H9 (cell line): ENCODE measurements around the gene CILP2. TPM values are rescaled to one million over a fixed set of nuclear protein-coding genes. Genes with fewer than 3 reads are reported as not detected.
A peak's percentile ranks its signal among the peaks of the same experiment; 100 is the strongest.

Source experiments
- DNase-seq: peaks from one replicate; pipeline ENCODE4 v3.0.0-alpha.2; 2017
- H2AFZ ChIP-seq: one replicate; pipeline ENCODE4 v1.6.1; 2013; ENCODE audit warnings: mild to moderate bottlenecking, low read length, control low read depth, moderate library complexity
- H2AK5ac ChIP-seq: 2 replicates; pipeline ENCODE4 v1.6.1; 2013; ENCODE audit warnings: low read length, control low read depth, mixed read lengths; ENCODE audit not compliant: insufficient read length
- H2BK120ac ChIP-seq: one replicate; pipeline ENCODE4 v1.6.1; 2013; ENCODE audit warnings: low read depth, mild to moderate bottlenecking, low read length, control low read depth, inconsistent platforms; ENCODE audit not compliant: poor library complexity, severe bottlenecking
- H2BK12ac ChIP-seq: 2 replicates; pipeline ENCODE4 v1.6.1; 2013; ENCODE audit warnings: low read length, control low read depth, mixed read lengths, low read depth; ENCODE audit not compliant: insufficient read length
- H2BK15ac ChIP-seq: 2 replicates; pipeline ENCODE4 v1.6.1; 2013; ENCODE audit warnings: low read depth, low read length, control low read depth
- H2BK20ac ChIP-seq: one replicate; pipeline ENCODE4 v1.6.1; 2013; ENCODE audit warnings: low read depth, mild to moderate bottlenecking, low read length, control low read depth, inconsistent platforms; ENCODE audit not compliant: poor library complexity, severe bottlenecking
- H2BK5ac ChIP-seq: 2 replicates; pipeline ENCODE4 v1.6.1; 2013; ENCODE audit warnings: low read length, control low read depth, mixed read lengths; ENCODE audit not compliant: insufficient read length
- H3K14ac ChIP-seq: 2 replicates; pipeline ENCODE4 v1.6.1; 2013; ENCODE audit warnings: low read length, control low read depth; ENCODE audit not compliant: insufficient read depth
- H3K18ac ChIP-seq: 2 replicates; pipeline ENCODE4 v1.6.1; 2013; ENCODE audit warnings: low read depth, mild to moderate bottlenecking, mixed read lengths, low read length, control low read depth; ENCODE audit not compliant: insufficient read length
- H3K23ac ChIP-seq: 2 replicates; pipeline ENCODE4 v1.6.1; 2013; ENCODE audit warnings: low read length, control low read depth, mixed read lengths, low read depth; ENCODE audit not compliant: insufficient read length
- H3K23me2 ChIP-seq: 2 replicates; pipeline ENCODE4 v1.6.1; 2013; ENCODE audit warnings: low read depth, mild to moderate bottlenecking, mixed read lengths, low read length, control low read depth; ENCODE audit not compliant: insufficient read length, poor library complexity, severe bottlenecking
- H3K27ac ChIP-seq: 2 replicates; pipeline ENCODE4 v1.5.1; 2013; ENCODE audit warnings: low read length, control low read depth, mixed read lengths, low read depth; ENCODE audit not compliant: insufficient read length
- H3K27me3 ChIP-seq: 2 replicates; pipeline ENCODE4 v1.6.1; 2013; ENCODE audit warnings: low read length, control low read depth, inconsistent platforms; ENCODE audit not compliant: insufficient read depth
- H3K4ac ChIP-seq: 2 replicates; pipeline ENCODE4 v1.6.1; 2013; ENCODE audit warnings: low read depth, mild to moderate bottlenecking, control low read depth, inconsistent platforms, low read length, moderate library complexity
- H3K4me1 ChIP-seq: 2 replicates; pipeline ENCODE4 v1.6.1; 2013; ENCODE audit warnings: low read length, control low read depth, inconsistent platforms; ENCODE audit not compliant: insufficient read depth
- H3K4me2 ChIP-seq: 2 replicates; pipeline ENCODE4 v1.6.1; 2013; ENCODE audit warnings: low read length, control low read depth, mixed read lengths; ENCODE audit not compliant: insufficient read length, insufficient read depth
- H3K56ac ChIP-seq: 2 replicates; pipeline ENCODE4 v1.6.1; 2013; ENCODE audit warnings: low read depth, mild to moderate bottlenecking, mixed read lengths, low read length, control low read depth; ENCODE audit not compliant: insufficient read length
- H3K79me1 ChIP-seq: 2 replicates; pipeline ENCODE4 v1.6.1; 2013; ENCODE audit warnings: low read depth, mild to moderate bottlenecking, moderate library complexity, low read length, control low read depth, inconsistent platforms; ENCODE audit not compliant: insufficient read depth, poor library complexity, severe bottlenecking
- H3K79me2 ChIP-seq: 2 replicates; pipeline ENCODE4 v1.6.1; 2013; ENCODE audit warnings: low read length, control low read depth, inconsistent platforms; ENCODE audit not compliant: insufficient read depth
- H3K9ac ChIP-seq: 2 replicates; pipeline ENCODE4 v1.6.1; 2013; ENCODE audit warnings: low read length, control low read depth, mixed read lengths; ENCODE audit not compliant: insufficient read length; ENCODE audit errors: extremely low read depth
- H3K9me3 ChIP-seq: one replicate; pipeline ENCODE4 v1.6.1; 2013; ENCODE audit warnings: low read depth, low read length, inconsistent platforms; ENCODE audit not compliant: control insufficient read depth
- H3T11ph ChIP-seq: one replicate; pipeline ENCODE4 v1.6.1; 2013; ENCODE audit warnings: mild to moderate bottlenecking, low read length, control low read depth, inconsistent platforms
- H4K20me1 ChIP-seq: one replicate; pipeline ENCODE4 v1.6.1; 2013; ENCODE audit not compliant: control insufficient read depth, insufficient read length, insufficient read depth
- H4K5ac ChIP-seq: 2 replicates; pipeline ENCODE4 v1.6.1; 2013; ENCODE audit warnings: low read depth, mild to moderate bottlenecking, mixed read lengths, low read length, control low read depth; ENCODE audit not compliant: insufficient read length
- H4K8ac ChIP-seq: replicated peaks from 2 replicates; pipeline ENCODE4 v1.6.1; 2013; ENCODE audit warnings: low read length, control low read depth, mixed read lengths, low read depth; ENCODE audit not compliant: insufficient read length
- H4K91ac ChIP-seq: 2 replicates; pipeline ENCODE4 v1.6.1; 2013; ENCODE audit warnings: low read depth, mild to moderate bottlenecking, moderate library complexity, mixed read lengths, low read length, control low read depth; ENCODE audit not compliant: insufficient read length
- H3K27ac Mint-ChIP-seq, 3 experiments: 2 replicates in 2 of 3; 3 replicates in 1 of 3; pipeline ENCODE4 v1.8.0; 2020 to 2021; ENCODE audit warnings: mixed read lengths in 3 of 3, mild to moderate bottlenecking in 1 of 3, moderate library complexity in 1 of 3
- H3K27me3 Mint-ChIP-seq: 2 replicates; pipeline ENCODE4 v1.8.0; 2021; ENCODE audit warnings: low read depth, mild to moderate bottlenecking, moderate library complexity, mixed read lengths
- H3K36me3 Mint-ChIP-seq, 3 experiments: 2 replicates in 2 of 3; 3 replicates in 1 of 3; pipeline ENCODE4 v1.8.0; 2020 to 2021; ENCODE audit warnings: low read depth in 3 of 3, mixed read lengths in 3 of 3; ENCODE audit not compliant: insufficient read depth in 1 of 3
- H3K4me1 Mint-ChIP-seq, 2 experiments: 2 replicates each; pipeline ENCODE4 v1.8.0; 2020; ENCODE audit warnings: mixed read lengths in 2 of 2
- H3K4me3 Mint-ChIP-seq, 2 experiments: 2 replicates in 1 of 2; 3 replicates in 1 of 2; pipeline ENCODE4 v1.8.0; 2020 to 2021; ENCODE audit warnings: mild to moderate bottlenecking in 2 of 2, mixed read lengths in 2 of 2, moderate library complexity in 1 of 2
- H3K9me3 Mint-ChIP-seq, 2 experiments: 2 replicates in 1 of 2; 3 replicates in 1 of 2; pipeline ENCODE4 v1.8.0; 2020; ENCODE audit warnings: mild to moderate bottlenecking in 2 of 2, mixed read lengths in 2 of 2, moderate library complexity in 1 of 2
- WGBS: extraction: QIAGEN DNeasy Blood & Tissue Kit; methylation state at CpG from one replicate; pipeline ENCODE4 v1.1.7; 2013; ENCODE audit warnings: missing lambda C conversion rate, low lambda C conversion rate, mixed read lengths; ENCODE audit not compliant: insufficient read length; ENCODE audit errors: extremely low coverage; 5-methylcytosine and 5-hydroxymethylcytosine counted together
- total RNA-seq: library from RNA; stranded (reverse); gene quantifications from 2 replicates; pipeline ENCODE4 v1.2.1, GENCODE V29; 2021
- TF ChIP-seq, protein P1 (sequence below): fragments of 200-600 bp; sonication (generic); conservative IDR thresholded peaks from 3 replicates; pipeline ENCODE4 v1.8.0; 2021; ENCODE audit warnings: antibody characterized with exemption, mild to moderate bottlenecking

CILP2 gene
- total RNA-seq, 1 experiment from 2014 or later: 6.4 TPM

DNA sequence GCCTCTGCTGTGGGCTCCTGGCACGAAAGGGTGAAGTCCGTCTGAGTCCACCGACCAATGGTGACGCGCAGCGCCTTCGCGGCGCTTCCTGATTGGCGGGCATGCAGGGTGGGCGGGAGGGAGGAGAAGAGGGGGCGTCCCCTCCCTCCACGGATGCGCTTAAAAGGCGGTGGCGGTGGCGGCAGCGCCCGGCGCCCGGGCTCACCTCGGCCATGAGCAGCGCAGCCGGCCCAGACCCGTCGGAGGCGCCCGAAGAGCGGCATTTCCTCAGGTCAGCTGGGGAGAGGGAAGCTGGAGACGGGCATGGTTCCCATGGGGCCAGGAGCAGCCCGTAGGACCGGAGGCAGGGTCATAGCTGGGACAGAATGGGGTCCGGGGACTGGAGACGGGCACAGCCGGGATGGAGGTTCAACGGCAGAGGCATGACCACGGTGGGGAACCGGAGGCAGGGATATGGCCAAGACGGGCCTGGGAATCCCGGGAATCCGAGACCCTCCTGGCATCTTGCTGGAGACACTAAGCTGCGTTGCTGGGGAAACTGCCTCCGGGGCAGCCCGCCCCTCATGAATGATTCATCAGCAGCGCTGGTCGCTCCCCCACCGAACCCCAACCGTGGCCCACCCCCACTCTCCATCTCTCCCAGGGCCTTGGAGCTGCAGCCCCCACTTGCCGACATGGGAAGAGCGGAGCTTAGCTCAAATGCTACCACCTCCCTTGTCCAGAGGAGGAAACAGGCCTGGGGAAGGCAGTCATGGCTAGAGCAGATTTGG is 9.2 kb upstream of the CILP2 start, which contains the start of gene YJEFN3:
Gene YJEFN3 (plus strand): TSS at position 191 of the 770 bp plus-strand sequence. CDS start 22 bp downstream, at position 213.
- peak; percentile 91 for DNase-seq
- H2AFZ ChIP-seq: no peak within 1 kb of the TSS
- H2AK5ac ChIP-seq: no peak within 1 kb of the TSS
- no peak within 1 kb of the TSS for H4K8ac ChIP-seq
- no peaks in the 10 kb centered on the region for H3K79me2 ChIP-seq
- no peak within 1 kb of the TSS for H3K4me2 ChIP-seq
- no peak within 1 kb of the TSS for H4K91ac ChIP-seq
- no peak within 1 kb of the TSS for H2BK15ac ChIP-seq
- no peak within 1 kb of the TSS for H3K9ac ChIP-seq
- H3K14ac ChIP-seq: no peak within 1 kb of the TSS
- peak within 1 kb of the TSS in 2 of 3 experiments; percentile 73 to 80; a peak in 4 of 7 replicates for H3K27ac Mint-ChIP-seq
- no peaks in the 10 kb centered on the region for H3K27me3 ChIP-seq
- no peak within 1 kb of the TSS for H2BK120ac ChIP-seq
- H2BK20ac ChIP-seq: no peak within 1 kb of the TSS
- H3K4ac ChIP-seq: no peak within 1 kb of the TSS
- H3K23ac ChIP-seq: no peak within 1 kb of the TSS
- TF ChIP-seq, protein P1, sequence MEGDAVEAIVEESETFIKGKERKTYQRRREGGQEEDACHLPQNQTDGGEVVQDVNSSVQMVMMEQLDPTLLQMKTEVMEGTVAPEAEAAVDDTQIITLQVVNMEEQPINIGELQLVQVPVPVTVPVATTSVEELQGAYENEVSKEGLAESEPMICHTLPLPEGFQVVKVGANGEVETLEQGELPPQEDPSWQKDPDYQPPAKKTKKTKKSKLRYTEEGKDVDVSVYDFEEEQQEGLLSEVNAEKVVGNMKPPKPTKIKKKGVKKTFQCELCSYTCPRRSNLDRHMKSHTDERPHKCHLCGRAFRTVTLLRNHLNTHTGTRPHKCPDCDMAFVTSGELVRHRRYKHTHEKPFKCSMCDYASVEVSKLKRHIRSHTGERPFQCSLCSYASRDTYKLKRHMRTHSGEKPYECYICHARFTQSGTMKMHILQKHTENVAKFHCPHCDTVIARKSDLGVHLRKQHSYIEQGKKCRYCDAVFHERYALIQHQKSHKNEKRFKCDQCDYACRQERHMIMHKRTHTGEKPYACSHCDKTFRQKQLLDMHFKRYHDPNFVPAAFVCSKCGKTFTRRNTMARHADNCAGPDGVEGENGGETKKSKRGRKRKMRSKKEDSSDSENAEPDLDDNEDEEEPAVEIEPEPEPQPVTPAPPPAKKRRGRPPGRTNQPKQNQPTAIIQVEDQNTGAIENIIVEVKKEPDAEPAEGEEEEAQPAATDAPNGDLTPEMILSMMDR: no peak
- H3K79me1 ChIP-seq: peaks cover 5% of the 10 kb centered on the region
- H3K9me3 ChIP-seq: no peaks in the 10 kb centered on the region
- peaks cover 13 to 31% of the 10 kb centered on the region in 2 experiments for H3K4me1 Mint-ChIP-seq
- no peaks in the 10 kb centered on the region for H3K23me2 ChIP-seq
- no peaks in the 10 kb centered on the region for H3K9me3 Mint-ChIP-seq
- no peak within 1 kb of the TSS for H2BK12ac ChIP-seq
- no peak within 1 kb of the TSS for H4K5ac ChIP-seq
- H3K27ac ChIP-seq: no peak within 1 kb of the TSS
- peaks cover 13 to 59% (median 44%) of the 10 kb centered on the region in 3 experiments; a peak in 6 of 7 replicates for H3K36me3 Mint-ChIP-seq
- no peaks in the 10 kb centered on the region for H3K4me1 ChIP-seq
- peaks cover 6% of the 10 kb centered on the region for H3K27me3 Mint-ChIP-seq
- peak within 1 kb of the TSS in 1 of 2 experiments; percentile 16; a peak in 1 of 5 replicates for H3K4me3 Mint-ChIP-seq
- no peak within 1 kb of the TSS for H3T11ph ChIP-seq
- no peak within 1 kb of the TSS for H3K18ac ChIP-seq
- peaks cover 3% of the 10 kb centered on the region for H4K20me1 ChIP-seq
- no peak within 1 kb of the TSS for H2BK5ac ChIP-seq
- H3K56ac ChIP-seq: no peak within 1 kb of the TSS
- no CpG with 5 or more reads among the region's 50 CpGs for WGBS
